ENCODE results near the gene HPSE2. TPM values are rescaled to one million over a fixed set of nuclear protein-coding genes. Genes with fewer than 3 reads are reported as not detected.
"Not testable (repeated sequence)": the region's sequence is repeated elsewhere in the genome, so short reads cannot be mapped to it uniquely, and the experiment has no call there.

Gene HPSE2
- total RNA-seq, 2 donors from 2014 or later, result 0.18 to 0.74 TPM

DNA sequence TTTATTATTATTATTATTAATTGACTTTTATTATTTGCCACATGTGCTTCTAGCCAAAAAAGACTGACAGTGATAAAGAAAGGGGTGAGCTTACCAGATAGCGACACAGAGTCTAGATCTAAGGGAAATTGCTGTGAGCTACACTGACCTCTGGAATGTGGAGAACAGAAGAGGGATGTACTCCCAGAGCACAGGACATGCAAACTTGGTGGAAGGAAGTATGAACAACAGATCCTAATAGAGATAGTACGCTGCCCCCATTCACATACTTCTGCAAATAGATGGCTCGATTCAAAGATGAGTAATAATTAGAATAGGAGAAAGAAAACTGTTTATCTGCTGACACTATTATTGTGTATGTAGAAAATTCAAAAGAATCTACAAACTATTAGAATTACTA, 679.6 kb downstream of the HPSE2 start:
- intact Hi-C loops (cut with DNase I), result no loop called here
- ATAC-seq, result no peak
- DNase-seq, result no peak

DNA sequence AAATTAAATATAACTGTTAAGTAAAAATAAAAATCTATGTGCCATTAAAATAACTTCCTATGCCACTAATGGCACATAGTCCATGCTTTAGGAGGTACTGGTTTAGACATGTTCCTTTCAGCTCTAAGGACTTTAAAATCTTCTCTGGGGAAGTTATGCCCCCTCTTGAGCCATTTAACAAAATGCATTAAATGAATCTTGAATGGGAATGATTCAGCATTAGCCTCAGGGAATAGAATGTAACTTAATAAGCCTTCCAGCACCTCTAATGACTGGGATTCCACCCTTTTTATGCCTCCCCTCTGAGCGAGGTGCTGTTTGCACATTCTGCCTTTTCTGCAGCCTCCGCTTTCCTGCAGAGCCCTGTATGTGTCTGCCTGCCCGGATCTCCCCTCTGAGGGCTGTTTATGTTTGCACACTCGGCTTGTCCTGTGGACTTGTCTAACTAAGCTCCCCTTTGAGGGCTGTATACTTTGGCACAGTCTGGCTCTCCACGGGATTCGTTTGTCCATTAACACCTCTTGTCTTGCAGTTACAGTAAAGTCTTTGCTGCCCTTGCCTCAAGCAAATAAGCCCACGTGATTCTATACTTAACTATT, 680.5 kb downstream of the HPSE2 start:
- no peak for DNase-seq
- intact Hi-C loops (cut with DNase I), result no loop called here
- ATAC-seq, result no peak

DNA sequence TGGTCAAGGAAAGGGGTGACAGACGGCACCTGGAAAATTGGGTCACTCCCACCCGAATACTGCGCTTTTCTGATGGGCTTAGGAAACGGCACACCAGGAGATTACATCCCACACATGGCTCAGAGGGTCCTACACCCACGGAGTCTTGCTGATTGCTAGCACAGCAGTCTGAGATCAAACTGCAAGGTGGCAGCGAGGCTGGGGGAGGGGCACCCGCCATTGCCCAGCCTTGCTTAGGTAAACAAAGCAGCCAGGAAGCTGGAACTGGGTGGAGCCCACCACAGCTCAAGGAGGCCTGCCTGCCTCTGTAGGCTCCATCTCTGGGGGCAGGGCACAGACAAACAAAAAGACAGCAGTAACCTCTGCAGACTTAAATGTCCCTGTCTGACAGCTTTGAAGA, 694.1 kb downstream of the HPSE2 start:
- ATAC-seq; DNase-seq; intact Hi-C loops (cut with DNase I): not testable (repeated sequence)

DNA sequence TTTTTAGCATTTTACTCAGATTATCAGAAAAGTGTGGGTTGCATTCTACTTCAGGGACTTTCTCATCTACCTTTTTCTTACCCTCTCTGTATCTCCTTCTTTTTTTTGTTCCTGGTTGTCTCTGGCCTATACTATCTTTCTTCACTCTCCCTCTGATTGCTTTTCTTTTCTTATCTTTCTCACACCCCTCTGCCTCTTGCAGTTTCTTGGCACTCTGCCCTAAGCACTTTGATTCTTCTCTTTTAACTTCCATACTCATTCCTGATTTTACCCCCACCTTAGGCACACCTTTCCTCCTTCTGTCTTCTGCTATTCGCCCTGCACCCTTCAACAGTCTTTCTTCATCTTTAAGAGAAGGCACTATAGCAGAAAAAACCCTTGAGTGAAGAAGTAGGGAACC, 696.1 kb downstream of the HPSE2 start:
- ATAC-seq, result no peak
- DNase-seq, result no peak
- intact Hi-C loops (cut with DNase I), result no loop called here

DNA sequence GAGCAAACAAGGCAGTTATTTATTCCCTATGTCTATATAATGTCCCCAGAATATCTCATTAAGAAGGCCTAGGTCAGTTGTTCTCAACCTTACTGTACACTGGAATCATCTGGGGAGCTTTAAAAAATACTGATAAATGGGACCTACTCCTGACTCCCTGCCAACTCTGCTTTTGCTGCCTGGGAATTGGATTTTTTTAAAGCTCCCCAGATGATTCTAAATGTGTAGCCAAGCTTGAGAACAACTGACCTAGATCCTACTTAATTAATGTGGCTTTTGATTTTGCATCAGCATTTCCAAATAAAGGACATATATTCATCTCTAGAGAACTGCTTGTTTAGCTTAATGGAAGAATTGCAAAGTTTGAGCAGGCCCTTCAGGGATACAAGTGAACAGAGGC, 697.2 kb downstream of the HPSE2 start:
- ATAC-seq (no peak), DNase-seq (no peak)
- intact Hi-C loops (cut with DNase I), result no loop called here

DNA sequence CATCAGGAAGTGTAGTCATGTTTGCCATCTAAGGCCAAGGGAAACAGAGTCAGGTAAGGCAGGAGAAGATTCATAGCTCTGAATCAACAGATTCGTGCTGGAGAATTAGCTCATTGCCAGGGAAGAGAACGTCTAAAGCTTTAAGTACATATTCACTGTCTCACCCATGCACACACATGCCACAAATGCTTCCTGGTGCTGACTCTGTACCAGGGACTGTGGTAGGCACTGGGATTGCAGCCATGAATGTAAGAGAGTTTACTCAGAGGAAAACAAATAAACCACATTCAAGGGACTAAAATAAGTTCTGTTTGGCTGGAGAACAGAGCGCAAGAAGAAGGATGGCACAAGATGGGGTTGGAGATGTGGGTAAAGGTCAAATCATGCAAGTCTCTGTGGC, 699.1 kb downstream of the HPSE2 start:
- ATAC-seq, result no peak
- intact Hi-C loops (cut with DNase I), result no loop called here
- no peak for DNase-seq

DNA sequence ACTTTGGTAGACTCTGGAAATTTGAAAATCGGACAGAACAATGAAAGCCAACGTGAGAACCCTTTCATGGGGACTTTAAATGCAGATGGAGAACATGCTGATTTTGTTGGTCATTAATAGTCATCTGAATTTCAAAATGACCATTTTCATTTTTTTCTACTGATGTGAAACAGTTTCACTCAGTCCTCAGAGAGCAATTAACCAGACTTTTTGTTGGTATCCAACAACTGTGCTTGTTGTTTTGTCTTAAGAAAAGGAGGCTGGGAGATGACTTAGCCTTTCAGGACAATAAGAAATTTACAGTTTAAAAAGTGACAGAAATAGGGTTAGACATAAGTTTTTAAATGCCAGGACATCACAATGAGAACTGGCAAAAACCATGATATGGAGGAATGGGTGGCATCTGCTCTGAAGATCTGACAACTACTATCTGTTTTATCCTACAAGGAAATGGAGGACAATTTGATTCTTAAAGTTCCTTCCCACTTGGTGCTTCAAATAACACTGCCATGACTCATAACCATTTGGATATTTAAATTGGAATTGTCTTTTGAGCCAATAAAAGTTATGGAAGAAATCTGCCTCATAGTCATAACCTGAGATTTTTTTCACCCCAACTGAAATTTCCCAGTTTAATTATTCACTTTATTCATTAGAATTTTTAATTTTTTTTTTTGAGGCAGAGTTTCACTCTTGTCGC, 701.8 kb downstream of the HPSE2 start:
- ATAC-seq (no peak), DNase-seq (no peak)
- intact Hi-C loops (cut with DNase I), result no loop called here

DNA sequence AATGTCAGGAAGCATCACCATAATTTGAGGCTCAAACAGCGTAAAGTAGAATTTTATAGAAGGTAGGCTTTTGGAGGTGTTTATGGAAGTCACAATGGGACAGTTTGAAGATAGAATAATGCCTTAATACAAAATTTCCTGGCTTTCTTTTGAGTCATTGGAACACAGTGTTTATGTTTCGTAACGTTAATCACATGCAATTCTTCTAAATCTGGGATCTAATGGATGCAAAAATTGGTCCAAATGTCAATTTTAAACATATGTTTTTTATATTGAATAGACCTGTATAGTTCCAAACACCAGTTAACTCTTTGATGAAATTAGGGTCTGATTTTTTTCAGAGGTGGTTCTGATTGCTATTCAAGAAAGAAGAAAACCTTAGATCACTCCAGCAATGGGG, 702.4 kb downstream of the HPSE2 start:
- DNase-seq (no peak), ATAC-seq (no peak)
- intact Hi-C loops (cut with DNase I), result no loop called here

DNA sequence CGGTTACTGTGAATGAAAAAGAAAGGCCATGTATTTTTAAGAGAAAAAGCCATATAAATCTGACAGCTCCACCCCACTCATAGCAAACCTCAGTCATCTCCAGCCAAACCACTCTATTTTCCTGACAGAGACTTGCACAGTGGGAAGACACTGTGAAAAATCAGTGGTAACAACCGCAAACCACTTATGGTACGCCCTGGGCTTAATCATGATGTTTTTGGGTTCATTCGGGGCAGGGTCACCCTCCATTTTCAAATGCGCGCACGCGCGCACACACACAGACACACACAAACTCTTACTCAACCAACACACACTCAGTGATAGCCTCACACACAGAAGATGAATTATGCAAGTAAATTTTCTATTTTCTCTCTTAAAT, 706.9 kb downstream of the HPSE2 start:
- intact Hi-C loops (cut with DNase I), result no loop called here

DNA sequence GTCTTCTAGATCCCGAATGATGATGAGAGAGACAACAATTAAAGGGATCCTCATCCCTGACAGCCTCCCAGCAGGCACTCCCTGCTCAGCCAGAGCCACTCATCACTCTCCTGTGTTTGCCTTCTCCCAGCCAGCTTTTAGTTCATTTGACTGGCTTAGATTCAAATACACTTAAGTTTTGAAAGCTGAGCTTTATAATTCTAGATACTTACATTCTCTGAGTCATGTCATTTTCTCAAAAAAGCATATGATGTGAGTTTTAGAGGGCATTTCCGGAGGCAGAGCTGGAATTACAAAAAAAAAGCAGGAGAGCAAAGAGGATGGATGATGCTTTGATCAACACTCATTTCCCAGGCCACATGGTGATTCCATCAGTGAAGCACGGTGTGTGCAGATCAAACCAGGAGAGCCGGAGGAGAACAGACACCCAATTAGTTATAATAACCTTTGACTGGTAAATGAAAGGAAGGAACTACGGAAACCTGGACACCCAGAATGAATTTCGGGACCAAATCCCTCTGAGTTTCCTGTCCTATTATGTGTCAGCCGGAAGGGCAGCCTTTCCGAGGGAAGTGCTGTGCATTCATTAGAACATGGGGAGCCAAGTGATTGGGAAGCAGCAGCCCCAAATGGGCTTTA, 707.4 kb downstream of the HPSE2 start:
- intact Hi-C loops (cut with DNase I), result no loop called here
- no peak for ATAC-seq
- no peak for DNase-seq

More for the DNA sequence above, 706.9 kb downstream of the HPSE2 start:
- no peak for DNase-seq
- ATAC-seq, result no peak

DNA sequence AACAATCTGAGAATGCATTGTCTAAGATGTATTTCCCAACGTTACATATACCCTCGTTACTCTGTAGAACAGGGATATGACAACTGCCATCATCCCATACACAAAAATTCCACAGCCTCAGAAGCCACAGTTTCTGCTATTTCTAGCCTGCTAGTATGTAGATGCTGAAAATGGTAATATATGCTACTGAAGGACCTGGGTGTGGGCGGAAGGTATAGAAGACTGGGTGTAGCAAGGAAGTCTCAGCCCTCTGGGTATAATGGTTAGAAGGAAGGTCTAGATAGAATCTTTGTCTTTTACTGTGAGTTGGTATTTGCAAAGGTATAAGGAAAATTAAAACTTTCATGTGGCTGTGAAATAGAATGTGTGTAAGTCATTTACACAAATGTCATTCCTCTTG, 709.7 kb downstream of the HPSE2 start:
- intact Hi-C loops (cut with DNase I), result no loop called here
- ATAC-seq, result no peak
- no peak for DNase-seq

DNA sequence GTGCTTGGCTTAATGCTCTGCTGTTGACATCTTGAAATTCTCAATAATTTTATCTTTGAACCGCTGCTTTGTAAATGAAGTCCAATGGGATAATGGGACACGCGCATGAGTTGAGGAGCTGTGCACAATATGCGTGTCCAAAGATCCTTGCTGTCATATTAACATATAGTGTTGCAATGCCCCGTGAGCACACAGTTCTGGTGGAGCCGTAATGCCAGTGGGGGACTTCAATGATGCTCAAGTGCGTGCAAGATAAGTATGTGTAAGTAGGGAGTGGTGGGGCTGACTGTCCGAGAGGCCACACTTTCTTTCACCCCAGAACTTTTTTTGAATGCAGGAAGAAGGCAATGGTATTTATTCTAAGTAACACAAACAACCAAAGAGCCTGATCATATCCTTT, 711.5 kb downstream of the HPSE2 start:
- intact Hi-C loops (cut with DNase I), result no loop called here
- no peak for DNase-seq
- no peak for ATAC-seq

DNA sequence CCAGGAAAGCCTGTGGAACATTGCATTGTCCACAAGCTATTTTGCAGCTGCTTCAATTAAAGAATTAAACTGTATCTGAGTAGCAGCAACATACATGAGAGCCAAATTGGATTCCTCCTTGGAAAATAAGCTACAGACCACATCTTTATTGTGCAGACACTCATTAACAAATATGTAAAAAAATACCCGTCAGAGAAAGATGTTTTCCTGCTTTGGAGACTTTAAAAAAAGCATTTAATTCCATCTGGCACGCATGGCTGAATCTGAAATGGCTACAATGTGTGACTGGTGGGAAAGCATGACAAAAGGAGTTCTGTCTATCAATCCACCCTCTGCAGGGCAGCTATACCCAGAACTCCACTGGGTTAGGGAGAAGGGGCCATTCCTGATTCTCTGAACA, 715.8 kb downstream of the HPSE2 start:
- intact Hi-C loops (cut with DNase I), result no loop called here
- ATAC-seq (no peak), DNase-seq (no peak)

DNA sequence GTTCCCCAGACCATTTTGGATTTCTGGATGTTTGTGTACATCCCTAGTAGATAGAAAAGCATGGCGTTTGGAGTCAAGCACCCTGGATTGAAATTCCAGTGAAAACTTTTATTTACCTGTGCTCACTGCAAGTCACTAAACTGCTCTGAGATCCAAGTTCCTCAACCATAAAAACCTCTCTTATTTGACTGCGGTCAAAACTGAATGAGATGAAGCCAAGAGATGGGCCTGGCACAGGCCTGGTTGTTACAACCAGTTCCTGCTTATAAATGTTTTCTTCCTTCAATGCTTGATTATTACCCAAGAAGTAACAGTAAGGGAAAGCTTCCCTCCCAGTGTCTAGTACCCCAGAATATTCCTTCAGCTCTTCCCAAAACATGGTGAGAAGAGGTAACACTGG, 718.0 kb downstream of the HPSE2 start:
- ATAC-seq, result no peak
- no peak for DNase-seq
- intact Hi-C loops (cut with DNase I), result no loop called here

DNA sequence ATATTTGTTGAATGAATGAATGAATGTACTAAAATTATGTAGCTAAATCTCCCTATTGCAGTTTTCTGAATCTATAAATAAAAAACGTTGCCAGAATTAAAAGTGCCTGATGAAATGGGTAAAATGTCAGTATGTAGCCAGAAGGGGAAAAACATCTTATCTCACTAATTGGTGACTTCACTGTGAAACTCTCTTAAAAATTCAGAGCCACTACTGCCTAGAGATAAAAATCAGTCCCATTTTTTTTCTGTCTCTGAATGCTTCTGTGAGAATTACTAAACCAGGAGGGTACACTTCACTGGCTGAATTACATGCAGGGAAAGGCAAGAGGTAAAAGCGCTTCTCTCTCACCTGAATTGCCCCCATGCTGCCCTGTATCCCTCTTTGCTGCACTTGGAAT, 719.3 kb downstream of the HPSE2 start:
- ATAC-seq, result no peak
- DNase-seq, result no peak
- intact Hi-C loops (cut with DNase I), result no loop called here

DNA sequence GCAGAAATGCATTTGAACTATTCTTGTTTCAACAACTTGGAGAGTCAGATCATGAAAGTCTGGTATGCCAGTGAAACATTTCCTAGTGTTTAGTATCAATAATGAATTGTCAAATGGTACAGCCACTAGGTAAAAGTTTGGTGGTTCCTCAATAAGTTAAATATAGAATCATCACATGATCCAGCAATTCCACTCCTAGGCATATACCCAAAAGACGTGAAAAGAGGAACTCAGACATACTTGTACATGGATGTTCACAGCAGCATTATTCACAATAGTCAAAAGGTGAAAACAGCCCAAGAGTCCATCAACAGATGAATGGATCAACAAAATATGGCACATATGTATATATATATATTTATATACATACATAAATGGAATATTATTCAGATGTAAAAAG, 721.9 kb downstream of the HPSE2 start:
- ATAC-seq (no peak), DNase-seq (no peak)
- intact Hi-C loops (cut with DNase I), result no loop called here

DNA sequence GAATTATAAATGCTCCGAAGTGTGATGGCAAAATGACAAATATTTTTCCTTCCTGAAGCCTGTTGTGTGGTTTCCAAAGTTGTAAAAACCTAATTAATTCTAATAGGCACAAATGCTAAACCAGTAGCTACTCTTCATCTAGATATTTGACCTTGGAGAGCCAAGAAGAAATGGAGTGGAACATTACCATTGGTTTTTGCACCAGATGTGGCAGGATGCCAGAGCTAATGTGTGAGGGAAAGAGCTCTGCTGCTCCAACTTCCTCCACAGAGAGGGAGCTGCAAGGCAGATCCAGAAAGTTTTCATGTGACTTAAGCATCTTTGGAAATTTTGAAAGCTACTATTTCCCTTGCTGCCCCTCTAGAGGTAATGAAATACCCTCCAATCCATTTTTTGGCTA, 723.8 kb downstream of the HPSE2 start:
- intact Hi-C loops (cut with DNase I), result no loop called here
- DNase-seq, result no peak
- ATAC-seq, result no peak

DNA sequence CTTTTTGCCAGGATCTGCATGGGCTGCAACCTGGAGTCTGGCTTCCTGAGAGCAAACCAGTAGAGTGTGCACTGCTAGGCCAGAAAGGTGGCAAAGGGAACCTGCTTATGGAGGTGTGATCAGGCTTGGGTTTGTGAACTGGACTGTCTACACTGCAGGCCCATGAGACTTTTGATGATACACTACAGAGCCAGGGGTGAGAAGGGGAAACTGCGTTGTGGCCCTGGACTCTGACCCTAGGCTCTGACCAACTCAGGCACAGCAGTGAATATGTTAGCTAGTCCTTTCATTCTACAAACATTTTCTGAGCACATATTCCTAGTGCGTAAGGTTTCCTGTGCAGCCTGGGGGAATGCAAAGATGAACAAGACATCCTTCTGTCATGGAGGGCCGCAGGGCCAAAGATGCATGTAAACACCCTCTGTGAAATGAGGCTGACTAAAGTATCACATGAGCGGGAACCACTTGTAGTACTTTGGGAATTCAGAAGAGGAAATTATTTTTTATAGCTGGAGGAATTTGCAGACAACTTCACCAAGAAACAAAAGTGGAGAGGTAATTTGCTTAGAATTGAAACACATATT, 725.1 kb downstream of the HPSE2 start:
- no peak for ATAC-seq
- no peak for DNase-seq
- intact Hi-C loops (cut with DNase I), result no loop called here

DNA sequence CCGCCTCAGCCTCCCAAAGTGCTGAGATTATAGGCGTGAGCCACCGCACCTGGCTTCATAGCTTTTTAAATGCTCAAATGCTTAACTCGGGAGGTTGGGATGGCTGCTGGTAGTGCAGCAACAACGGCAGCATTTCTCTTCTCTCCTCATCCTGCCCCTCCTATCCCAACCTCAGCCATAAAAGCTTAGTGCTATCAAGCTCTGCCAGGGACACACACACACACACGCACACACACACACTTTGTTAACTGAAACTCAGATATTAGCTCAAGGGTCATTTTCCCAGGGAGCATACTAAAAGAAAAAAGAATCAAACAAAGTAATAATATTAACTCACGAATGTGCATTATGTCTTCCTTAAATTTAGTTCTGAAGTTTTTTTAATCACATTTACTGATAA, 725.9 kb downstream of the HPSE2 start:
- ATAC-seq, result no peak
- intact Hi-C loops (cut with DNase I), result no loop called here
- DNase-seq, result no peak

DNA sequence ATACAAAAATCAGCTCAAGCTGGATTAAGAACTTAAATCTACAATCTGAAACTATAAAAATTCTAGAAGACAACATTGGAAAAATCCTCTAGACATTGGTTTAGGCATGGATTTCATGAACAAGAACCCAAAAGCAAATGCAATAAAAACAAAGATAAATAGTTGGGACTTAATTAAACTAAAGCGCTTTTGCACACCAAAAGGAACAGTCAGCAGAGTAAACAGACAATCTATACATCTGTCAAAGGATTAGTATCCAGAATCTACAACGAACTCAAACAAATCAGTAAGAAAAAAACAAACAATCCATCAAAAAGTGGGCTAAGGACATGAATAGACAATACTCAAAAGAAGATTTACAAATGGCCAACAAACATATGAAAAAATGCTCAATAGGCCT, 733.1 kb downstream of the HPSE2 start:
- intact Hi-C loops (cut with DNase I); DNase-seq; ATAC-seq: not testable (repeated sequence)

DNA sequence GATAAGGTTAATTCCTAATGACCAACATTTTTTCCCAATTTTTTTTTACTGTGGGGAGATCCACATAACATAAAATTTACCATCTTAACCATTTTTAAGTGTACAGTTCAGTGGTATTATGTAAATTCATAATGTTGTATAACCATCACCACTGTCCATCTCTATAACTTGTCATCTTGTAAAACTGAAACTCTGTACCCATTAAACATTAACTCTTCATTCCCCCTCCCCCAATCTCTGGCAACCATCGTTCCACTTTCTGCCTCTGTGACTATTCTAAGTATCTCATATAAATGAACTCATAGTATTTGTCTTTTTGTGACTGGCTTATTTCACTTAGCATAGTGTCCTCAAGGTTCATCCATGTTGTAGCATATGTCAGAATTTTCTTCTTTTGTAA, 742.9 kb downstream of the HPSE2 start:
- DNase-seq, result no peak
- intact Hi-C loops (cut with DNase I), result no loop called here
- no peak for ATAC-seq

Measured in left cardiac atrium (tissue), 4 donors.